HG02678 (cell line): ENCODE measurements around the gene PCIF1.
"Not testable (repeated sequence)": the region's sequence is repeated elsewhere in the genome, so short reads cannot be mapped to it uniquely, and the experiment has no call there.

ENCODE experiments used
- ATAC-seq: cut with Tn5 transposase; IDR thresholded peaks from one replicate; pipeline ENCODE4 v1.9.1; 2021; ENCODE audit warnings: mild to moderate bottlenecking, moderate library complexity; ENCODE audit not compliant: unreplicated experiment

Gene PCIF1

DNA sequence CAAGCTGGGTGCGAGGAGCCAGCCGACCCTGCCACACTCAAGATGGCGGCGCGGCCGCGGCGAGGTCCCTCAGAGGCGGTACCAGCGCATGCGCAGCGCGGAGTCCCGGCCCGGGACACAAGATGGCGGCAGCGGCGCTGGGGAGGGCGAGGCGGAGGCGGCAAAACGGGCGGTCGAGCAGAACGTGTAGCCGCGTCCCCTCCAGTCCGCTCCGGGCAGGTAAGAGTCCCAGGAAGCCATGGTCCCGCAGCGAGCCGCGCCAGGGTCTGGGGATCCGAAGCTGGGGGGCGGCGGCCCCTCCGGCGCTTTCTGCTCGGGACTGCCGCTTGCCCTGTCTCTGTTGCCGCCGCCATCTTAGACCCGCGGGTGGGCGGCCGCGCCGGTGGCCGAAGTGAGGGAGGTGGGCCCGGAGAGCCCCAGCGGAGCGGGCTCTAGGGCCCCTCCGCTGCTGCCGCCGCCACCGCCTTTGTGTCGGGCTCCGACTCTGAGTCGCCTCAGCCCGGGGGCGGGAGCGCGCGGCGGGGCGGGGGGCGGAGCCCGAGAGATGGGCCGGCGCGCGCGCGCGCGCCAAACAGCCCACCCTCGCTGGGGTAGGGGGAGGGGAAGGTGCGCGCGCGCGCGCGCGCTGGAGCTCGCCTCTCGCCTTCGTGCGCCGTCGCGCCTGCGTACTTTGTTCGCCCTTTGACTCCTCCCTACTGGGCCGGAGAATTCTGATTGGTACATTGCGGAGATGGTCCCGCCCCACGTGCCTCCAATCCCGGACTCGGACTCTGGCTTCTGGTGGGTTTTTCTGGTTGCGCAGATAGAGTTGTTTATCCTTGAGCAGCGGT, at the start of gene PCIF1:
TSS of gene PCIF1 (plus strand) at position 98 of the 830 bp plus-strand sequence. CDS start 4,317 bp downstream, outside the sequence.
- ATAC-seq: peak; percentile 74

DNA sequence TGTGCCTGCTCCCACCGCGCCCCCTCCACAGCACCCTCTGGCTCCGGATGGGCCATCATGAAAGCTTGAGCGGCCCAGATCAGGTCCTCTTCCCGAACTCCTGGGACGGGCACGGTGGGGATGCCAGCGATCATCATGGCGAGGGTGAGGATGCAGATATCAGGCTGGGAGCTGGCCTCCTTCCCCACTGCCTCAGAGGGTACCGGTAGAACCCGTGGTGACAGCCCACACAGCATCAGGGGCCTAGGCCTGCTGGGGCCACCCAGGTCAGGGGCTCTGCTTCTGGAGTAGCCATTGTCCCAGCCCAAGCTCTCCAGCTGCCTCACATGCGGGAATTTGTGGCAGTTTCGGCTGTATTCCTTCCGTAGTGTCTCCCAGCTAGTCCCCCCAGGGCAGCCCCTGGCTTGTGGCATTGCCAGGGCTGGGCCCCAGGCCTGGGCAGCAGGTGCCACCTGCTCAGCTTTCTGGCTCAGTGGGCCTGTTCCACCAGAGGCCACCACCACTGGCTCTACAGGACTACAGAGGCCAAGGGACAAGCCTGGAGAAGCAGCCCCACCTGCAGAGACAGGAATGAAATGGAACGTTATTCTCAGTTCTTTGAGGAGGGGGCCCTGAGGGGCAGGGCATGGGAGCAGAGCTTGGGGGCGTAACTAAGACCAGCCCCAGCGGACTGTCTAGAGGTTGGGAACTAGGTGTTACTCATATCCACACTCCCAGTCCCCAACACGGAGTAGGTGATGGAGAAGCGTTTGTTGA, 47.7 kb upstream of the PCIF1 start:
- no peak for ATAC-seq

DNA sequence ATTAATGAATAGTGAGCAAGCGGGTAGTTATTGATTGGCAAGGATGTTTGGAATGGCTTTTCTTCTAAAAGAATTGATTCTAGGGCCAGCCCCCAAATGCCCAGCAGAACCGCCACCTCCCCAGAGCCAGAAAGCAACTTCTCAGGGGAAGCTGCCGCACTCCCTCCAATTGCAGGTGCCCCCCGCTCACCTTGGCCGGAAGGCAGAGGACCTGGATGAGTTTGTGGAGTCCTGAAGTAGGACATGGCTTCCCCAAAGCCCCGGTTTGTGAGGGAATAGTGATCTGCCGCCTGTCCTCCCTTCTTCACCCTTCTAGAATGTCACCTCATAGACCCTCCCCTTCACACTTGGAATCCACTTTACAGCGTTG, 47.2 kb upstream of the PCIF1 start, which contains the start of gene SPATA25:
TSS of gene SPATA25 (minus strand) at position 277 of the 370 bp plus-strand sequence. CDS start at position 245, 32 bp downstream.
- ATAC-seq: no peak

DNA sequence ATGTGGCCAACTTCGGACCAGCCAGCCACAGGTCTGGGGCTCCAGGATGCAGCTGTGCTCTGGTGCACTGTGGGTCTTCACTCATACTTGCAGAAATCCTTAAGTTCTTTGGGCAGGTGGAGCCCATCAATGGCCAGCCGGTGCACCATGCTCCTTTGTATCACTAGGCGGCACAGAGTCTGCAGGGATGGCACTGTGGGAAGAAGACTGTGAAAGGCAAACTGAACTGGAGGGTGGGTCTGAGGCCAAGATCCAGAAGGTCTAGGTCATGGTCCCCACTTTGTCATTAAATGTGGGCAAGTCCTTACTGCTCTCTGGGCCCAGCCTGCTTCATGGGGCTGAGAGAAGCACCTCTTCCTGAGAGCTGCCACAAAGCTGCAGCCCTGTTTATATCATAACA, 45.8 kb upstream of the PCIF1 start:
- no peak for ATAC-seq

GRCh38 chr20:45890077-45890984, 44.2 kb upstream of the PCIF1 start:
- peak; percentile 27 for ATAC-seq

DNA sequence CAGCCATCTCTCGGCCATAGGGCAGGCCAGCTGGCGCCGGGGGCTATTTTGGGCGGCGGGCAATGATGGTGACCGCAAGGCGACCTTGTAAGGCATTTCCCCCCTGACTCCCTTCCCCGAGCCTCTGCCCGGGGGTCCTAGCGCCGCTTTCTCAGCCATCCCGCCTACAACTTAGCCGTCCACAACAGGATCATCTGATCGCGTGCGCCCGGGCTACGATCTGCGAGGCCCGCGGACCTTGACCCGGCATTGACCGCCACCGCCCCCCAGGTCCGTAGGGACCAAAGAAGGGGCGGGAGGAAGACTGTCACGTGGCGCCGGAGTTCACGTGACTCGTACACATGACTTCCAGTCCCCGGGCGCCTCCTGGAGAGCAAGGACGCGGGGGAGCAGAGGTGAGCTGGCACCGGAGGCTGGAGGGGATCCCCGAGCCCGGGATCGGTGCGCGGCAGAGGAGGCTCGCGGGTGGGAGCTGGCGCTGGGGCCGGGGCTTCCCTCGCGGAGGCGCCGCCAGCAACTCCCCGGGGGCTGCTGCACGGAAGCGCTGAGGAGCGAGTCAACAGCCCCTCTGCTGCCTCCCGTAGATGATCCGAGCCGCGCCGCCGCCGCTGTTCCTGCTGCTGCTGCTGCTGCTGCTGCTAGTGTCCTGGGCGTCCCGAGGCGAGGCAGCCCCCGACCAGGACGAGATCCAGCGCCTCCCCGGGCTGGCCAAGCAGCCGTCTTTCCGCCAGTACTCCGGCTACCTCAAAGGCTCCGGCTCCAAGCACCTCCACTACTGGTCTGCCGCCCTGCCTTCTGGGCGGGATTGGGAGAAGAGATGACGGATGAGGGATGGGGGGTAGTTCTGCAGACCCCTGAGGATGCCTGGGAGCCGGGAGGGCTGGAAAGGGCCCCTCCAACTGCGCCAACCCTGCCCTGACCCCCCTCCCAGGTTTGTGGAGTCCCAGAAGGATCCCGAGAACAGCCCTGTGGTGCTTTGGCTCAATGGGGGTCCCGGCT, 43.2 kb upstream of the PCIF1 start, which contains the start of the genes CTSA and NEURL2:
TSS of gene CTSA (plus strand) at position 351 of the 999 bp plus-strand sequence. CDS start at position 585, 234 bp downstream.
TSS of gene NEURL2 (minus strand) at position 224 of the 999 bp plus-strand sequence. CDS start at position 7, 217 bp downstream.
- ATAC-seq: peak; percentile 81

DNA sequence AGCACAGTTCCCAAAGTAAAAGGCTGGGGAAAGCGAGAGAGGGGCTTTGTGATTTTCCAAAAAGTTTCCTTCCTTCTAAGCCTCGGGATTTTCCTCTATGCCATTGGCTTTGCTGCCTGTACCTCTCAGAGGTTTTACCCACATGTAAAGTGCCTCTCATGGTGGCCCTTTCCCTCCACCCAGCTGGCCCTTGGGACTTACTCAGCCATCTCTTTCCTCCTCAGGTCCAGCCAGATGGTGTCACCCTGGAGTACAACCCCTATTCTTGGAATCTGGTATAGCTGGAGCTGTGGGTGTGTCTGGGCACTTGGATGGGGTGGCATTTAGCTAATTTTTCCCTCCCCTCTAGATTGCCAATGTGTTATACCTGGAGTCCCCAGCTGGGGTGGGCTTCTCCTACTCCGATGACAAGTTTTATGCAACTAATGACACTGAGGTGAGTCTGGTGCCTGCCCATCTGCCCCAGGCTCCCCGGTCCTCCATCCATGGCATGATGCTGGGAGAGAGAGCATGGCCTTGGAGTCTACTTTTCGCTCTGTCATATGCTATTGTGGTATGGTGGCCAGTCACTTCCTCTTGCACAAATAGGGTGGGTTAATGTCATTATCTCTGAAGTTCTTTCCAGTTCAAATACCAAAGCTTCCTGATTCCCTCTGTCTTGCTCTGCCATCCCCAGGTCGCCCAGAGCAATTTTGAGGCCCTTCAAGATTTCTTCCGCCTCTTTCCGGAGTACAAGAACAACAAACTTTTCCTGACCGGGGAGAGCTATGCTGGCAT, 42.2 kb upstream of the PCIF1 start:
- no peak for ATAC-seq

DNA sequence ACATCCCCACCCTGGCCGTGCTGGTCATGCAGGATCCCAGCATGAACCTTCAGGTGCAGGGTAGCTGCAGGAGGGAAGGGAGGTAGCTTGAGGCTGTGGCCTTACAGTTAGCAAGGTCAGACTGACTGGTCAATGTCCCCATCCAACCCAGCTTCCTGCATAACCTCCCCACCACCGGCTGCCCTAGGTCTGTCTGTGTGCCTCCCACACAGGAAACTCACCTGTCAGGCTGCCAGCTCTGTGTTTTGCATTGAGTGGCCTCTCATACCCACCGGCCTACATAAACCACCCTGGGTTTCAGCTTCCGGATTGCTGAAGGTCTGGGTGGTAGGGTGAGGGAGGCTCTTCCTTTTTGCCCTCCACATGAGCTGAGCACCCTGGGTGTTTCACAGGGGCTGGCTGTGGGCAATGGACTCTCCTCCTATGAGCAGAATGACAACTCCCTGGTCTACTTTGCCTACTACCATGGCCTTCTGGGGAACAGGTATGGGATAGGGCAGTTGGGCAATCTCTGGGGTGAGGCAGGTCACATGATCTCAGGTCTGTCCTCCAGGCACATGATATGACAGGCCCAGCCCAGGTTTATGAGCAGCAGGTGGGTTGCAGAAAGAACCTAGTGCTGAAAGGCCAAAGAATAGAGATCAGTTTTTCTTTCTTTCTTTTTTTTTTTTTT, 41.5 kb upstream of the PCIF1 start:
- no peak for ATAC-seq

DNA sequence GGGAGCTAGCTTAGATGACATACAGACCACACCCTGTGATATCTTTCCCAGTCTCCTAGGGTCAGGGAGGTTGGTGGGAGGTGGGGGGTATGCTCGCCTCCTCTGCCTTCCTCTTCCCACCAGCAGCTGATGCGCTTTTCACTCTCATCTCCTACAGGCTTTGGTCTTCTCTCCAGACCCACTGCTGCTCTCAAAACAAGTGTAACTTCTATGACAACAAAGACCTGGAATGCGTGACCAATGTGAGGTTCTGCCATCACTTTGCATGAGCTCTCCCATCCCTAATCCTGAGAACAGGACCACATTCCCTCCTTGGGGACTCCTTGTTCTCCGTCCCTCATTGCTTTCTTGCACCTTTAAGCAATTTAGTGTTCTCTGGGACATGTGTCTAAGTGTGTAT, 40.7 kb upstream of the PCIF1 start:
- no peak for ATAC-seq

DNA sequence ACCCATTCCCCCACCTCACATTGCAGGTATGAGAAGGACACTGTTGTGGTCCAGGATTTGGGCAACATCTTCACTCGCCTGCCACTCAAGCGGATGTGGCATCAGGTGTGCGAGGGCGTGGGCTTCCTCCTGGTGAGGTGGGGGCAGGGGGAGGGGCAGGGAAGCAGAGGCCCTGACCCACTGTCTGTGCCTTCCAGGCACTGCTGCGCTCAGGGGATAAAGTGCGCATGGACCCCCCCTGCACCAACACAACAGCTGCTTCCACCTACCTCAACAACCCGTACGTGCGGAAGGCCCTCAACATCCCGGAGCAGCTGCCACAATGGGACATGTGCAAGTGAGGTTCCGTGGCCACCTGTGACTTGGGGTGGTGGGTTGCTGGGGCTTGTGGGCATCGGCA, 39.7 kb upstream of the PCIF1 start:
- no peak for ATAC-seq

GRCh38 chr20:45896641-45897161, 37.8 kb upstream of the PCIF1 start:
- ATAC-seq: no peak

- no peak for ATAC-seq
Observed at GRCh38 chr20:45897289-45897688, 37.2 kb upstream of the PCIF1 start.

DNA sequence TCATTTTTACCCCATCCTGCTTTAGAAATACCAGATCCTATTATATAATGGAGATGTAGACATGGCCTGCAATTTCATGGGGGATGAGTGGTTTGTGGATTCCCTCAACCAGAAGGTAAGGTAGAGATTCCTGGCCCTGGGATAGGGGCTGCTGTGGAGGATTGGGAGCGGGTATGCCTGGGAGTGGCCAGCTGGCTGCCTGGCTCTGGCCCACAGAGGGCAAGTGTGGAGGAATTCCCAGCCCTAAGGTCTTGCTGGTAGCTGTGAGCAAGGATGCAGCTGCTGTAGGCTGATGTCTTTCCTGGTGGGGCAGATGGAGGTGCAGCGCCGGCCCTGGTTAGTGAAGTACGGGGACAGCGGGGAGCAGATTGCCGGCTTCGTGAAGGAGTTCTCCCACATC, 36.8 kb upstream of the PCIF1 start:
- ATAC-seq: no peak

- ATAC-seq: no peak
Observed at GRCh38 chr20:45898285-45898684, 36.2 kb upstream of the PCIF1 start.

DNA sequence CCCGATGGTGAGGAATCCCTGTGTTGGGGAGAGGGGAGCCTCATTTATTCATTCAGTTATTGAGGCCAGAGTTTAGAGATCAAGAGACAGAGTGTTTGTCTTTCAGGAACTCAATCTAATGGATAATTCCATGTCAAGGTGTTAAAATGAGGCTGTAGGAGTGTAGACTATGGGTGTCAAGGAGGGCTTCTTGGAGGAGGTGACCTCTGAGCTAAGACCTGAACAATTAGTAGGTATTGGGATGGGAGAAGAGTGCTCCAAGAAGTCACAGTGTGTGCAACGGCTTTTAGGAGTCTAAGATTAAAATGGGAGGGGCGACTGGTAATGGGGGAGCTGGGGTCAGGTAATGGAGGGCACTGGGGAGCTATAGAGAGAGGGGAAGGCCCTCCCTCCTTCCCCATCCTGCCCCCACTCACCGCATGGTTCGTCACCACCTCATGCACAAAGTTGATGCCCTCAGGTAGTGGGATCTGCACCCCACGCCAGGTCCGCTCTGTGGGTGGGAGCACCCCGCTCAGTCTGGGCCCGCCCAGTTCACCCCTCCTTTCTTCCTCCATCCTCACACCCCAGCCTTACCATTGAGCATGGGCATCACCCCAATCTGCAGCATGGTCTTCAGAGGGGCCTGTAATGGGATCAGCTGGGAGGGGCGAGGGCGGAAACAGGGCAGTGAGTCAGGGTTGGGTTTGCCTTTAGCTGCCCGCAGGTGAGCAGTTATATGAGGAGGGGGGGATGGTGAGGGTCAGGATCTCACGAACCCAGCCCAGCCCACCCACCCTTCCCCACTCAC, 35.2 kb upstream of the PCIF1 start:
- no peak for ATAC-seq

GRCh38 chr20:45901332-45901731, 33.2 kb upstream of the PCIF1 start:
- not testable (repeated sequence) for ATAC-seq

- no peak for ATAC-seq
Observed at GRCh38 chr20:45902199-45902701, 32.2 kb upstream of the PCIF1 start.
